H9 (cell line): ENCODE results near the gene PPP3CB. TPM values are rescaled to one million over a fixed set of nuclear protein-coding genes. Genes with fewer than 3 reads are reported as not detected.

Experiments
- DNase-seq: peaks from one replicate; pipeline ENCODE4 v3.0.0-alpha.2; 2017
- H2AFZ ChIP-seq: one replicate; pipeline ENCODE4 v1.6.1; 2013; ENCODE audit warnings: mild to moderate bottlenecking, low read length, control low read depth, moderate library complexity
- H2AK5ac ChIP-seq: 2 replicates; pipeline ENCODE4 v1.6.1; 2013; ENCODE audit warnings: low read length, control low read depth, mixed read lengths; ENCODE audit not compliant: insufficient read length
- H2BK120ac ChIP-seq: one replicate; pipeline ENCODE4 v1.6.1; 2013; ENCODE audit warnings: low read depth, mild to moderate bottlenecking, low read length, control low read depth, inconsistent platforms; ENCODE audit not compliant: poor library complexity, severe bottlenecking
- H2BK12ac ChIP-seq: 2 replicates; pipeline ENCODE4 v1.6.1; 2013; ENCODE audit warnings: low read length, control low read depth, mixed read lengths, low read depth; ENCODE audit not compliant: insufficient read length
- H2BK15ac ChIP-seq: 2 replicates; pipeline ENCODE4 v1.6.1; 2013; ENCODE audit warnings: low read depth, low read length, control low read depth
- H2BK20ac ChIP-seq: one replicate; pipeline ENCODE4 v1.6.1; 2013; ENCODE audit warnings: low read depth, mild to moderate bottlenecking, low read length, control low read depth, inconsistent platforms; ENCODE audit not compliant: poor library complexity, severe bottlenecking
- H2BK5ac ChIP-seq: 2 replicates; pipeline ENCODE4 v1.6.1; 2013; ENCODE audit warnings: low read length, control low read depth, mixed read lengths; ENCODE audit not compliant: insufficient read length
- H3K14ac ChIP-seq: 2 replicates; pipeline ENCODE4 v1.6.1; 2013; ENCODE audit warnings: low read length, control low read depth; ENCODE audit not compliant: insufficient read depth
- H3K18ac ChIP-seq: 2 replicates; pipeline ENCODE4 v1.6.1; 2013; ENCODE audit warnings: low read depth, mild to moderate bottlenecking, mixed read lengths, low read length, control low read depth; ENCODE audit not compliant: insufficient read length
- H3K23ac ChIP-seq: 2 replicates; pipeline ENCODE4 v1.6.1; 2013; ENCODE audit warnings: low read length, control low read depth, mixed read lengths, low read depth; ENCODE audit not compliant: insufficient read length
- H3K23me2 ChIP-seq: 2 replicates; pipeline ENCODE4 v1.6.1; 2013; ENCODE audit warnings: low read depth, mild to moderate bottlenecking, mixed read lengths, low read length, control low read depth; ENCODE audit not compliant: insufficient read length, poor library complexity, severe bottlenecking
- H3K27ac ChIP-seq: 2 replicates; pipeline ENCODE4 v1.5.1; 2013; ENCODE audit warnings: low read length, control low read depth, mixed read lengths, low read depth; ENCODE audit not compliant: insufficient read length
- H3K27me3 ChIP-seq: 2 replicates; pipeline ENCODE4 v1.6.1; 2013; ENCODE audit warnings: low read length, control low read depth, inconsistent platforms; ENCODE audit not compliant: insufficient read depth
- H3K4ac ChIP-seq: 2 replicates; pipeline ENCODE4 v1.6.1; 2013; ENCODE audit warnings: low read depth, mild to moderate bottlenecking, control low read depth, inconsistent platforms, low read length, moderate library complexity
- H3K4me1 ChIP-seq: 2 replicates; pipeline ENCODE4 v1.6.1; 2013; ENCODE audit warnings: low read length, control low read depth, inconsistent platforms; ENCODE audit not compliant: insufficient read depth
- H3K4me2 ChIP-seq: 2 replicates; pipeline ENCODE4 v1.6.1; 2013; ENCODE audit warnings: low read length, control low read depth, mixed read lengths; ENCODE audit not compliant: insufficient read length, insufficient read depth
- H3K56ac ChIP-seq: 2 replicates; pipeline ENCODE4 v1.6.1; 2013; ENCODE audit warnings: low read depth, mild to moderate bottlenecking, mixed read lengths, low read length, control low read depth; ENCODE audit not compliant: insufficient read length
- H3K79me1 ChIP-seq: 2 replicates; pipeline ENCODE4 v1.6.1; 2013; ENCODE audit warnings: low read depth, mild to moderate bottlenecking, moderate library complexity, low read length, control low read depth, inconsistent platforms; ENCODE audit not compliant: insufficient read depth, poor library complexity, severe bottlenecking
- H3K79me2 ChIP-seq: 2 replicates; pipeline ENCODE4 v1.6.1; 2013; ENCODE audit warnings: low read length, control low read depth, inconsistent platforms; ENCODE audit not compliant: insufficient read depth
- H3K9ac ChIP-seq: 2 replicates; pipeline ENCODE4 v1.6.1; 2013; ENCODE audit warnings: low read length, control low read depth, mixed read lengths; ENCODE audit not compliant: insufficient read length; ENCODE audit errors: extremely low read depth
- H3K9me3 ChIP-seq: one replicate; pipeline ENCODE4 v1.6.1; 2013; ENCODE audit warnings: low read depth, low read length, inconsistent platforms; ENCODE audit not compliant: control insufficient read depth
- H3T11ph ChIP-seq: one replicate; pipeline ENCODE4 v1.6.1; 2013; ENCODE audit warnings: mild to moderate bottlenecking, low read length, control low read depth, inconsistent platforms
- H4K20me1 ChIP-seq: one replicate; pipeline ENCODE4 v1.6.1; 2013; ENCODE audit not compliant: control insufficient read depth, insufficient read length, insufficient read depth
- H4K5ac ChIP-seq: 2 replicates; pipeline ENCODE4 v1.6.1; 2013; ENCODE audit warnings: low read depth, mild to moderate bottlenecking, mixed read lengths, low read length, control low read depth; ENCODE audit not compliant: insufficient read length
- H4K8ac ChIP-seq: replicated peaks from 2 replicates; pipeline ENCODE4 v1.6.1; 2013; ENCODE audit warnings: low read length, control low read depth, mixed read lengths, low read depth; ENCODE audit not compliant: insufficient read length
- H4K91ac ChIP-seq: 2 replicates; pipeline ENCODE4 v1.6.1; 2013; ENCODE audit warnings: low read depth, mild to moderate bottlenecking, moderate library complexity, mixed read lengths, low read length, control low read depth; ENCODE audit not compliant: insufficient read length
- H3K27ac Mint-ChIP-seq, 3 experiments: 2 replicates in 2 of 3; 3 replicates in 1 of 3; pipeline ENCODE4 v1.8.0; 2020 to 2021; ENCODE audit warnings: mixed read lengths in 3 of 3, mild to moderate bottlenecking in 1 of 3, moderate library complexity in 1 of 3
- H3K27me3 Mint-ChIP-seq: 2 replicates; pipeline ENCODE4 v1.8.0; 2021; ENCODE audit warnings: low read depth, mild to moderate bottlenecking, moderate library complexity, mixed read lengths
- H3K36me3 Mint-ChIP-seq, 3 experiments: 2 replicates in 2 of 3; 3 replicates in 1 of 3; pipeline ENCODE4 v1.8.0; 2020 to 2021; ENCODE audit warnings: low read depth in 3 of 3, mixed read lengths in 3 of 3; ENCODE audit not compliant: insufficient read depth in 1 of 3
- H3K4me1 Mint-ChIP-seq, 2 experiments: 2 replicates each; pipeline ENCODE4 v1.8.0; 2020; ENCODE audit warnings: mixed read lengths in 2 of 2
- H3K4me3 Mint-ChIP-seq, 2 experiments: 2 replicates in 1 of 2; 3 replicates in 1 of 2; pipeline ENCODE4 v1.8.0; 2020 to 2021; ENCODE audit warnings: mild to moderate bottlenecking in 2 of 2, mixed read lengths in 2 of 2, moderate library complexity in 1 of 2
- H3K9me3 Mint-ChIP-seq, 2 experiments: 2 replicates in 1 of 2; 3 replicates in 1 of 2; pipeline ENCODE4 v1.8.0; 2020; ENCODE audit warnings: mild to moderate bottlenecking in 2 of 2, mixed read lengths in 2 of 2, moderate library complexity in 1 of 2
- WGBS: extraction: QIAGEN DNeasy Blood & Tissue Kit; methylation state at CpG from one replicate; pipeline ENCODE4 v1.1.7; 2013; ENCODE audit warnings: missing lambda C conversion rate, low lambda C conversion rate, mixed read lengths; ENCODE audit not compliant: insufficient read length; ENCODE audit errors: extremely low coverage; 5-methylcytosine and 5-hydroxymethylcytosine counted together
- total RNA-seq: library from RNA; stranded (reverse); gene quantifications from 2 replicates; pipeline ENCODE4 v1.2.1, GENCODE V29; 2021
- TF ChIP-seq, protein P1 (sequence below): fragments of 200-600 bp; sonication (generic); conservative IDR thresholded peaks from 3 replicates; pipeline ENCODE4 v1.8.0; 2021; ENCODE audit warnings: antibody characterized with exemption, mild to moderate bottlenecking

The PPP3CB gene
- total RNA-seq, 1 experiment from 2014 or later = 37.3 TPM

DNA sequence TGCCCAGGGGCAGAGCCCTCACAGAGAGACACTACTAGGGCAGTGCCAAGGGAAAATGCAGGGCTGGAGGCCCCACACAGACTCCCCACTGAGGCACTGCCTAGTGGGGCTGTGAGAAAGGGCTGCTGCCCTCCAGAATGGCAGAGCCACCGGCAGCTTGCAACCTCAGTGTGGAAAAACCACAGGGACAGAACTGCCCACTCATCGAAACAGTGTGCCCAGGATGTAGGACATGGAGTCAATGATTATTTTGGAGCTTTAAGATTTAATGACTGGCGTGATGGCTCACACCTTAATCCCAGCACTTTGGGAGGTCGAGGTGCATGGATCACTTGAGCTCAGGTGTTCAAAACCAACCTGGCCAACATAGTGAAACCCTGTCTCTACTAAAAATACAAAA is 34.9 kb downstream of the PPP3CB start:
- Histone ChIP-seq H3K23ac (no peak overlapping the region), H3K56ac (no peak overlapping the region), H3K79me2 (no peaks in the 10 kb centered on the region), H4K8ac (no peak overlapping the region), H2BK15ac (no peak overlapping the region), H3K9me3 (no peaks in the 10 kb centered on the region), H3K4me2 (no peak overlapping the region), H3K27ac (no peak overlapping the region), H3K23me2 (no peaks in the 10 kb centered on the region), H3K27me3 (no peaks in the 10 kb centered on the region), H3K9ac (no peak overlapping the region), H3K4me1 (no peaks in the 10 kb centered on the region), H2BK120ac (no peak overlapping the region), H2AFZ (no peak overlapping the region), H3K79me1 (no peaks in the 10 kb centered on the region), H3K18ac (no peak overlapping the region), H3T11ph (no peak overlapping the region), H2BK20ac (no peak overlapping the region), H4K20me1 (no peaks in the 10 kb centered on the region), H2BK12ac (no peak overlapping the region), H2AK5ac (no peak overlapping the region), H3K14ac (no peak overlapping the region), H2BK5ac (no peak overlapping the region), H4K91ac (no peak overlapping the region), H4K5ac (no peak overlapping the region), H3K4ac (no peak overlapping the region)
- H3K4me1 Mint-ChIP-seq = peaks cover 3 to 6% of the 10 kb centered on the region in 2 experiments; a peak in 3 of 4 replicates
- peaks cover 0 to 27% (median 3%) of the 10 kb centered on the region in 3 experiments; a peak in 3 of 7 replicates for H3K36me3 Mint-ChIP-seq
- no peaks in the 10 kb centered on the region for H3K9me3 Mint-ChIP-seq
- TF ChIP-seq, protein P1, sequence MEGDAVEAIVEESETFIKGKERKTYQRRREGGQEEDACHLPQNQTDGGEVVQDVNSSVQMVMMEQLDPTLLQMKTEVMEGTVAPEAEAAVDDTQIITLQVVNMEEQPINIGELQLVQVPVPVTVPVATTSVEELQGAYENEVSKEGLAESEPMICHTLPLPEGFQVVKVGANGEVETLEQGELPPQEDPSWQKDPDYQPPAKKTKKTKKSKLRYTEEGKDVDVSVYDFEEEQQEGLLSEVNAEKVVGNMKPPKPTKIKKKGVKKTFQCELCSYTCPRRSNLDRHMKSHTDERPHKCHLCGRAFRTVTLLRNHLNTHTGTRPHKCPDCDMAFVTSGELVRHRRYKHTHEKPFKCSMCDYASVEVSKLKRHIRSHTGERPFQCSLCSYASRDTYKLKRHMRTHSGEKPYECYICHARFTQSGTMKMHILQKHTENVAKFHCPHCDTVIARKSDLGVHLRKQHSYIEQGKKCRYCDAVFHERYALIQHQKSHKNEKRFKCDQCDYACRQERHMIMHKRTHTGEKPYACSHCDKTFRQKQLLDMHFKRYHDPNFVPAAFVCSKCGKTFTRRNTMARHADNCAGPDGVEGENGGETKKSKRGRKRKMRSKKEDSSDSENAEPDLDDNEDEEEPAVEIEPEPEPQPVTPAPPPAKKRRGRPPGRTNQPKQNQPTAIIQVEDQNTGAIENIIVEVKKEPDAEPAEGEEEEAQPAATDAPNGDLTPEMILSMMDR = no peak
- H3K27ac Mint-ChIP-seq = no peak overlapping the region; a peak in 1 of 7 replicates
- H3K4me3 Mint-ChIP-seq = no peak overlapping the region
- DNase-seq = no peak
- H3K27me3 Mint-ChIP-seq = no peaks in the 10 kb centered on the region
- WGBS = no CpG with 5 or more reads among the region's 4 CpGs
